GM12878 (cell line): ENCODE measurements around the gene ZSWIM6. TPM values are rescaled to one million over a fixed set of nuclear protein-coding genes. Genes with fewer than 3 reads are reported as not detected.

ENCODE experiments used
- ATAC-seq: fragments of 200-7000 bp; cut with Tn5 transposase; 3 replicates; pipeline ENCODE4 v1.9.1; 2020; ENCODE audit warnings: mild to moderate bottlenecking, moderate library complexity
- BruUV-seq: library from RNA; stranded (reverse); fragments of 400-500 nt; replicated peaks from 2 replicates; lab custom pipeline; 2021; lab: Mats Ljungman, UMichigan
- CTCF ChIA-PET: fragments of 300-600 bp; sonication (Branson Sonifier 250); formaldehyde crosslinking; extraction: SDS; loops from one replicate; lab custom pipeline; 2021; ENCODE audit warnings: inconsistent platforms; lab: Yijun Ruan, JAX
- POLR2A ChIA-PET: fragments of 350-600 bp; formaldehyde crosslinking; extraction: SDS; loops from one replicate; lab custom pipeline; 2021; ENCODE audit warnings: inconsistent platforms; lab: Charles Lee
- RAD21 ChIA-PET: fragments of 300-600 bp; sonication (Branson Sonifier 250); formaldehyde crosslinking; loops from one replicate; lab custom pipeline; 2023; ENCODE audit warnings: antibody characterized with exemption; ENCODE audit not compliant: unreplicated experiment; lab: Charles Lee
- SMC1A ChIA-PET: fragments of 300-600 bp; sonication (Branson Sonifier 250); formaldehyde crosslinking; loops from one replicate; lab custom pipeline; 2023; ENCODE audit not compliant: unreplicated experiment, uncharacterized antibody; lab: Charles Lee
- DNase-seq: peaks from one replicate; pipeline ENCODE4 v3.0.0-alpha.2; 2011; ENCODE audit warnings: low read depth, low spot score
- FAIRE-seq: peaks from 3 replicates; lab custom pipeline; 2011; peaks lifted over from hg19 to GRCh38; lab: Jason Lieb, UNC
- H2AFZ ChIP-seq: 2 replicates; pipeline ENCODE4 v1.6.0; 2011; ENCODE audit warnings: low read depth, low read length, control low read depth; ENCODE audit not compliant: control insufficient read depth
- H3K27ac ChIP-seq: 2 replicates; pipeline ENCODE4 v1.5.1; 2011; ENCODE audit warnings: control low read depth; ENCODE audit not compliant: control insufficient read depth, insufficient read depth
- H3K27me3 ChIP-seq, 2 experiments: replicated peaks in 1 of 2; 2 replicates each; pipeline versions ENCODE4 v1.6.0 to v1.6.1; 2011; ENCODE audit warnings: low read length in 1 of 2; ENCODE audit not compliant: control insufficient read depth in 2 of 2, insufficient read depth in 2 of 2
- H3K36me3 ChIP-seq, 2 experiments: 2 replicates each; pipeline ENCODE4 v1.5.1; 2011; ENCODE audit warnings: low read length in 1 of 2; ENCODE audit not compliant: control insufficient read depth in 2 of 2, insufficient read depth in 2 of 2
- H3K4me1 ChIP-seq: 2 replicates; pipeline ENCODE4 v1.6.1; 2011; ENCODE audit warnings: mild to moderate bottlenecking, low read length, moderate library complexity, mixed read lengths; ENCODE audit not compliant: control insufficient read depth, insufficient read depth
- H3K4me2 ChIP-seq: 2 replicates; pipeline ENCODE4 v1.6.0; 2011; ENCODE audit warnings: control low read depth; ENCODE audit not compliant: control insufficient read depth, insufficient read depth
- H3K4me3 ChIP-seq: fragments of 200-600 bp; sonication (generic); 2 replicates; pipeline ENCODE4 v1.5.1; 2016
- H3K79me2 ChIP-seq: 2 replicates; pipeline ENCODE4 v1.6.0; 2011; ENCODE audit warnings: low read length; ENCODE audit not compliant: control insufficient read depth, insufficient read depth
- H3K9ac ChIP-seq: 2 replicates; pipeline ENCODE4 v1.8.0; 2011; ENCODE audit warnings: low read length, control low read depth, mixed read lengths; ENCODE audit not compliant: control insufficient read depth, insufficient read depth
- H3K9me3 ChIP-seq: replicated peaks from 3 replicates; pipeline ENCODE4 v1.5.1; 2011; ENCODE audit warnings: mild to moderate bottlenecking, low read length; ENCODE audit not compliant: control insufficient read depth, insufficient read depth
- H4K20me1 ChIP-seq: 2 replicates; pipeline ENCODE4 v1.6.0; 2011; ENCODE audit not compliant: control insufficient read depth, insufficient read depth
- CEBPZ ChIP-seq: fragments of 150-350 bp; IDR thresholded peaks from 2 replicates; pipeline ENCODE4 v1.6.1; 2016; ENCODE audit warnings: low read depth, low read length
- ELK1 ChIP-seq: IDR thresholded peaks from 2 replicates; pipeline ENCODE4 v1.6.1; 2012; ENCODE audit warnings: low read depth, low read length, improper control_type of control experiment
- HDAC6 ChIP-seq: fragments of 200-600 bp; sonication (generic); IDR thresholded peaks from one replicate; pipeline ENCODE4 v1.8.0; 2017; ENCODE audit warnings: antibody characterized with exemption; ENCODE audit not compliant: unreplicated experiment
- IRF4 ChIP-seq: IDR thresholded peaks from 2 replicates; pipeline ENCODE4 v1.6.1; 2011; ENCODE audit warnings: low read depth, low read length
- JUNB ChIP-seq: IDR thresholded peaks from 2 replicates; pipeline ENCODE4 v1.6.1; 2016; ENCODE audit warnings: antibody characterized with exemption, mild to moderate bottlenecking
- NFXL1 ChIP-seq: fragments of 450-650 bp; IDR thresholded peaks from 2 replicates; pipeline ENCODE4 v1.6.1; 2017; ENCODE audit warnings: antibody characterized with exemption, mild to moderate bottlenecking, borderline replicate concordance
- PAX8 ChIP-seq: fragments of 450-650 bp; IDR thresholded peaks from 2 replicates; pipeline ENCODE4 v1.6.1; 2017; ENCODE audit warnings: mild to moderate bottlenecking, moderate library complexity
- POLR2AphosphoS2 ChIP-seq: IDR thresholded peaks from 2 replicates; pipeline ENCODE4 v1.6.1; 2011; ENCODE audit warnings: low read depth, mild to moderate bottlenecking, low read length, improper control_type of control experiment, moderate library complexity
- RAD51 ChIP-seq: fragments of 450-650 bp; IDR thresholded peaks from 2 replicates; pipeline ENCODE4 v1.6.1; 2016; ENCODE audit warnings: moderate library complexity, mild to moderate bottlenecking, inconsistent platforms
- RBBP5 ChIP-seq: fragments of 200-600 bp; sonication (generic); conservative IDR thresholded peaks from 2 replicates; pipeline ENCODE4 v1.6.1; 2016
- RELA ChIP-seq: fragments of 450-650 bp; IDR thresholded peaks from 2 replicates; pipeline ENCODE4 v1.8.0; 2014; ENCODE audit warnings: borderline replicate concordance; ENCODE audit not compliant: partially characterized antibody
- SIX5 ChIP-seq: IDR thresholded peaks from 2 replicates; pipeline ENCODE4 v1.6.1; 2011; ENCODE audit warnings: mild to moderate bottlenecking, low read depth, low read length, moderate library complexity; ENCODE audit not compliant: severe bottlenecking
- SKIL ChIP-seq: fragments of 450-650 bp; IDR thresholded peaks from 2 replicates; pipeline ENCODE4 v1.6.1; 2017; ENCODE audit warnings: mild to moderate bottlenecking, low read depth, inconsistent platforms; ENCODE audit not compliant: poor library complexity, severe bottlenecking
- SRF ChIP-seq, 2 experiments: IDR thresholded peaks; 2 replicates each; pipeline ENCODE4 v1.6.1; 2011; ENCODE audit warnings: low read depth in 2 of 2, low read length in 2 of 2, mild to moderate bottlenecking in 1 of 2, moderate library complexity in 1 of 2
- SUZ12 ChIP-seq: fragments of 200-600 bp; sonication (generic); IDR thresholded peaks from one replicate; pipeline ENCODE4 v1.6.1; 2018; ENCODE audit warnings: antibody characterized with exemption, mild to moderate bottlenecking; ENCODE audit not compliant: unreplicated experiment
- TARDBP ChIP-seq: IDR thresholded peaks from 2 replicates; pipeline ENCODE4 v1.6.1; 2016; ENCODE audit warnings: borderline replicate concordance
- TCF7 ChIP-seq: IDR thresholded peaks from 2 replicates; pipeline ENCODE4 v1.6.1; 2014; ENCODE audit warnings: antibody characterized with exemption, borderline replicate concordance
- YBX1 ChIP-seq: fragments of 450-650 bp; IDR thresholded peaks from 2 replicates; pipeline ENCODE4 v1.6.1; 2016; ENCODE audit warnings: antibody characterized with exemption
- ZNF274 ChIP-seq: IDR thresholded peaks from one replicate; pipeline ENCODE4 v1.8.0; 2011; ENCODE audit not compliant: insufficient read length, insufficient read depth
- ZSCAN29 ChIP-seq: fragments of 450-650 bp; IDR thresholded peaks from 2 replicates; pipeline ENCODE4 v1.6.1; 2017; ENCODE audit warnings: mild to moderate bottlenecking, moderate library complexity
- WGBS: methylation state at CpG from one replicate; pipeline ENCODE4 v1.1.6; 2016; ENCODE audit warnings: low lambda C conversion rate; ENCODE audit not compliant: insufficient replicate concordance, insufficient coverage; ENCODE audit errors: missing lambda C conversion rate; 5-methylcytosine and 5-hydroxymethylcytosine counted together
- in situ Hi-C: fragments of 300-500 bp; cut with MboI; formaldehyde crosslinking; loops from 9 replicates; pipeline ENCODE4 v1.14.3; 2018; ENCODE audit warnings: mixed read lengths
- intact Hi-C: fragments of 100-400 bp; cut with micrococcal nuclease; formaldehyde crosslinking; loops from one replicate; pipeline ENCODE4 v1.14.2; 2022; ENCODE audit not compliant: unreplicated experiment
- polyA plus RNA-seq, 11 experiments: library from polyadenylated mRNA; depleted of rRNA in 4 of 11; unstranded in 6 of 11; stranded (reverse) in 5 of 11; fragments of >200 nt; fragmentation: Nextera tagmentation in 4 of 11; fragmentation: Illumina TruSeq in 1 of 11; extraction: Ambion mirVana in 4 of 11; extraction: Trizol in 1 of 11; gene quantifications; 1 replicate in 1 of 11; 2 replicates in 10 of 11; pipeline versions ENCODE4 v1.2.1 to v1.2.3, GENCODE V29; 2011 to 2016; ENCODE audit warnings: inconsistent platforms in 2 of 11, missing spikeins in 2 of 11, low read depth in 1 of 11
- total RNA-seq, 4 experiments: library from RNA; depleted of rRNA in 3 of 4; stranded (reverse); fragments of >200 nt in 3 of 4; fragmentation: Illumina TruSeq in 1 of 4; extraction: Trizol in 1 of 4; gene quantifications; 2 replicates each; pipeline versions ENCODE4 v1.2.1 to v1.2.3, GENCODE V29; 2013 to 2021

ZSWIM6 gene
- total and polyA plus RNA-seq, 10 of the 15 experiments (the other 5 are each of a cell fraction or from before 2014, with no cell fraction given), result 0.53 to 6.2 (median 3.4) TPM

GRCh38 chr5:61332851-61333320 is 828 bp downstream of the ZSWIM6 start:
- DNase-seq (no peak), ATAC-seq (no peak), FAIRE-seq (no peak)
- ChIA-PET POLR2A (interaction anchor here (1.0 kb wide), 1 partner anchor 12 kb away, joined by 3 read pairs; no protein-coding TSS in a partner anchor), CTCF (no interaction called here), RAD21 (interaction anchor here (0.7 kb wide), 1 partner anchor 131 kb away, joined by 3 read pairs; no protein-coding TSS in a partner anchor), SMC1A (interaction anchor here (4.1 kb wide), 1 partner anchor 21 kb away, joined by 18 read pairs; no protein-coding TSS in a partner anchor)
- Histone ChIP-seq H2AFZ (no peak overlapping the region), H3K4me3 (peak overlapping the region; percentile 76; the same call in 1 of the 2 replicates), H3K79me2 (no peaks in the 10 kb centered on the region), H3K4me2 (peak overlapping the region; percentile 88), H3K27ac (no peak overlapping the region), H4K20me1 (no peaks in the 10 kb centered on the region), H3K36me3 (no peaks in the 10 kb centered on the region), H3K4me1 (peaks cover 13% of the 10 kb centered on the region), H3K27me3 (peaks cover 0 to 17% of the 10 kb centered on the region in 2 experiments; a peak in 2 of 4 replicates), H3K9ac (no peak overlapping the region), H3K9me3 (no peaks in the 10 kb centered on the region; the same call in 2 of the 3 replicates)
- intact Hi-C loops, result loop anchor here (1.0 to 5.0 kb wide), 4 partner anchors 76 to 386 kb away; partner anchors contain the start of genes ERCC8 and NDUFAF2
- WGBS, result 0% methylated on average over 4 of the region's 61 CpGs
- in situ Hi-C loops, result no loop called here
- no TSS peak for BruUV-seq
- TF ChIP-seq SKIL (no peak), RBBP5 (no peak), IRF4 (no peak), SIX5 (no peak), SUZ12 (peak; percentile 37), CEBPZ (no peak), POLR2AphosphoS2 (no peak), RAD51 (no peak), YBX1 (no peak), NFXL1 (no peak), HDAC6 (no peak), TCF7 (no peak), TARDBP (no peak), ELK1 (no peak), RELA (no peak), ZNF274 (no peak), JUNB (no peak), PAX8 (no peak), SRF (IDR thresholded peaks at IDR 0.05; ENCODE audit: low read depth in 2 of 2, low read length in 2 of 2) (0 out of 4 replicates have a peak, but pooled peaks of 1 of the 2 experiments have one; percentile 16), ZSCAN29 (peak; percentile 75; the same call in 1 of the 2 replicates)
